Tibial nerve (tissue), 4 donors: Measurements from ENCODE around the gene TOM1L2. TPM values are rescaled to one million over a fixed set of nuclear protein-coding genes. Genes with fewer than 3 reads are reported as not detected.

Experiments used
- DNase-seq, 2 donors: peaks; one replicate each; pipeline ENCODE4 v3.0.0-alpha.2; 2019; ENCODE audit warnings: low spot score in 2 of 2
- H3K27ac ChIP-seq, 4 donors: fragments of 200-600 bp; sonication (generic) in 3 of 4; one replicate each; pipeline ENCODE4 v1.5.1; 2017 to 2019; ENCODE audit warnings: mild to moderate bottlenecking in 1 of 4
- H3K27me3 ChIP-seq, 2 donors: fragments of 200-600 bp; sonication (generic) in 1 of 2; one replicate each; pipeline versions ENCODE4 v1.5.1 to v1.6.0; 2017 to 2019
- H3K36me3 ChIP-seq, 3 donors: fragments of 200-600 bp; sonication (generic); one replicate each; pipeline ENCODE4 v1.5.1; 2018 to 2019
- H3K4me1 ChIP-seq, 4 donors: fragments of 200-600 bp; sonication (generic) in 3 of 4; one replicate each; pipeline ENCODE4 v1.5.1; 2017 to 2019
- H3K4me3 ChIP-seq, 4 donors: fragments of 200-600 bp; sonication (generic) in 3 of 4; one replicate each; pipeline ENCODE4 v1.5.1; 2017 to 2019; ENCODE audit warnings: mild to moderate bottlenecking in 1 of 4, moderate library complexity in 1 of 4
- H3K9me3 ChIP-seq, 4 donors: fragments of 200-600 bp; sonication (generic) in 3 of 4; one replicate each; pipeline ENCODE4 v1.5.1; 2017 to 2019
- EP300 ChIP-seq, 2 donors: sonication (generic); formaldehyde crosslinking; IDR thresholded peaks; one replicate each; pipeline ENCODE4 v1.6.1; 2017; ENCODE audit warnings: antibody characterized with exemption in 2 of 2, mild to moderate bottlenecking in 1 of 2
- POLR2A ChIP-seq, 2 donors: fragments of 450-650 bp; IDR thresholded peaks; one replicate each; pipeline ENCODE4 v1.6.1; 2017; ENCODE audit warnings: antibody characterized with exemption in 2 of 2, mild to moderate bottlenecking in 2 of 2, moderate library complexity in 2 of 2
- WGBS, 2 donors: methylation state at CpG; one replicate each; pipeline ENCODE4 v1.1.5; 2018; 5-methylcytosine and 5-hydroxymethylcytosine counted together
- total RNA-seq, 4 donors: library from RNA; depleted of rRNA; stranded (reverse); fragments of >200 nt; gene quantifications; one replicate each; pipeline ENCODE4 v1.1.0, GENCODE V29; 2016
- TF ChIP-seq, protein P1 (sequence below), 5 experiments: fragments of 200-600 bp in 3 of 5; fragments of 450-650 bp in 2 of 5; sonication (generic) in 3 of 5; IDR thresholded peaks; one replicate each; pipeline ENCODE4 v1.5.1; 2016 to 2019; ENCODE audit warnings: antibody characterized with exemption in 5 of 5, mild to moderate bottlenecking in 3 of 5, moderate library complexity in 2 of 5

TOM1L2 gene
- total RNA-seq, 4 donors from 2014 or later, result 83.4 to 109 (median 96.8) TPM

DNA sequence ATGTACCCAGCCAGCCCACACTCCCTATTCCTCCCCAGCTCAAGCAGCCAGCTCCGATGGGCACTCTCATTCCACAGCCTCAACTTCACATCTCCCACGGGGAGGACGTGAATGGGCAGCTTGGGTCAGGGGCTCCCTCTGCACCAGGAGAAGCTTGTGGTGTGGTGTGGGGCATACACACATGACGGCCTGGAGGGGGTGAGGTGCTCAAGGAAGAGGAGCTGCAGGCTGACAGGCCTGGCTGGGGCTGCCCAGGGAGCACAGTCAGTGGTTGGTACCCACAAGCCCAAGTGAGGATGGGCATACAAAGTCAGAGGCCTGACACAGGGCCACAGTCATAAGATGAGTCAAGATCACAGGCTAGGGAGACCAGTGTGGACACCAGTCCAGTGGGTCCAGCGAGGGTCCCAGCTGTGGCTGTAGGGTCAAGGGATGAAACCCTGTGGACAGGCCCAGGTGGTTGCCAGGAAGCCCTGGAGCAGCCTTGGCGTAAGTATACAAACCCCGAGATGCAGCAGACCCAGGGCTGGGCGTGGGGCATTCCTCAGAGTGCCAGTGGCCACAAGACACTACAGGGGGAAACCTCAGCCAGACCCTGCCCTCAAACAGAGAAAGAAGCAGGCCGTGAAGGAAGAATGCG lies 4.9 kb upstream of the TOM1L2 start:
- no peak overlapping the region for H3K4me3 ChIP-seq
- no peak overlapping the region for H3K27ac ChIP-seq
- TF ChIP-seq EP300 (IDR thresholded peaks at IDR 0.05) (no peak), POLR2A (IDR thresholded peaks at IDR 0.05) (no peak)
- TF ChIP-seq, protein P1, sequence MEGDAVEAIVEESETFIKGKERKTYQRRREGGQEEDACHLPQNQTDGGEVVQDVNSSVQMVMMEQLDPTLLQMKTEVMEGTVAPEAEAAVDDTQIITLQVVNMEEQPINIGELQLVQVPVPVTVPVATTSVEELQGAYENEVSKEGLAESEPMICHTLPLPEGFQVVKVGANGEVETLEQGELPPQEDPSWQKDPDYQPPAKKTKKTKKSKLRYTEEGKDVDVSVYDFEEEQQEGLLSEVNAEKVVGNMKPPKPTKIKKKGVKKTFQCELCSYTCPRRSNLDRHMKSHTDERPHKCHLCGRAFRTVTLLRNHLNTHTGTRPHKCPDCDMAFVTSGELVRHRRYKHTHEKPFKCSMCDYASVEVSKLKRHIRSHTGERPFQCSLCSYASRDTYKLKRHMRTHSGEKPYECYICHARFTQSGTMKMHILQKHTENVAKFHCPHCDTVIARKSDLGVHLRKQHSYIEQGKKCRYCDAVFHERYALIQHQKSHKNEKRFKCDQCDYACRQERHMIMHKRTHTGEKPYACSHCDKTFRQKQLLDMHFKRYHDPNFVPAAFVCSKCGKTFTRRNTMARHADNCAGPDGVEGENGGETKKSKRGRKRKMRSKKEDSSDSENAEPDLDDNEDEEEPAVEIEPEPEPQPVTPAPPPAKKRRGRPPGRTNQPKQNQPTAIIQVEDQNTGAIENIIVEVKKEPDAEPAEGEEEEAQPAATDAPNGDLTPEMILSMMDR (IDR thresholded peaks at IDR 0.05), result no peak
- H3K36me3 ChIP-seq, result peaks cover 0 to 7% (median 0%) of the 10 kb centered on the region in 3 donors
- H3K27me3 ChIP-seq, result no peaks in the 10 kb centered on the region
- no peaks in the 10 kb centered on the region for H3K9me3 ChIP-seq
- WGBS, 2 donors, result 74 to 77% methylated on average over 10 of the region's 10 CpGs
- H3K4me1 ChIP-seq, result peaks cover 0 to 10% (median 5%) of the 10 kb centered on the region in 4 donors
- no peak for DNase-seq

GRCh38 chr17:17975436-17975835 lies 3.2 kb upstream of the TOM1L2 start:
- WGBS, 2 donors, result 65 to 68% methylated on average over 8 of the region's 8 CpGs
- H3K36me3 ChIP-seq, result peaks cover 0 to 7% (median 0%) of the 10 kb centered on the region in 3 donors
- H3K4me3 ChIP-seq, result no peak overlapping the region
- H3K9me3 ChIP-seq, result no peaks in the 10 kb centered on the region
- no peak for DNase-seq
- H3K4me1 ChIP-seq, result peaks cover 0 to 23% (median 16%) of the 10 kb centered on the region in 4 donors
- H3K27ac ChIP-seq, result no peak overlapping the region
- no peaks in the 10 kb centered on the region for H3K27me3 ChIP-seq
- no peak for TF ChIP-seq EP300 (IDR thresholded peaks at IDR 0.05)
- TF ChIP-seq, protein P1 (IDR thresholded peaks at IDR 0.05), result no peak
- no peak for TF ChIP-seq POLR2A (IDR thresholded peaks at IDR 0.05)

GRCh38 chr17:17972952-17973254 lies 703 bp upstream of the TOM1L2 start:
- peak overlapping the region; percentile 30 to 82 (median 52) for H3K27ac ChIP-seq
- peaks cover 0 to 4% (median 0%) of the 10 kb centered on the region in 3 donors for H3K36me3 ChIP-seq
- peak overlapping the region; percentile 47 to 66 (median 58) for H3K4me3 ChIP-seq
- H3K4me1 ChIP-seq, result peaks cover 0 to 43% (median 24%) of the 10 kb centered on the region in 4 donors
- H3K27me3 ChIP-seq, result no peaks in the 10 kb centered on the region
- H3K9me3 ChIP-seq, result no peaks in the 10 kb centered on the region
- TF ChIP-seq POLR2A (IDR thresholded peaks at IDR 0.05) (no peak), EP300 (IDR thresholded peaks at IDR 0.05) (no peak)
- TF ChIP-seq, protein P1 (IDR thresholded peaks at IDR 0.05), result no peak
- WGBS, 2 donors, result 3 to 5% methylated on average over 13 of the region's 13 CpGs
- no peak for DNase-seq

DNA sequence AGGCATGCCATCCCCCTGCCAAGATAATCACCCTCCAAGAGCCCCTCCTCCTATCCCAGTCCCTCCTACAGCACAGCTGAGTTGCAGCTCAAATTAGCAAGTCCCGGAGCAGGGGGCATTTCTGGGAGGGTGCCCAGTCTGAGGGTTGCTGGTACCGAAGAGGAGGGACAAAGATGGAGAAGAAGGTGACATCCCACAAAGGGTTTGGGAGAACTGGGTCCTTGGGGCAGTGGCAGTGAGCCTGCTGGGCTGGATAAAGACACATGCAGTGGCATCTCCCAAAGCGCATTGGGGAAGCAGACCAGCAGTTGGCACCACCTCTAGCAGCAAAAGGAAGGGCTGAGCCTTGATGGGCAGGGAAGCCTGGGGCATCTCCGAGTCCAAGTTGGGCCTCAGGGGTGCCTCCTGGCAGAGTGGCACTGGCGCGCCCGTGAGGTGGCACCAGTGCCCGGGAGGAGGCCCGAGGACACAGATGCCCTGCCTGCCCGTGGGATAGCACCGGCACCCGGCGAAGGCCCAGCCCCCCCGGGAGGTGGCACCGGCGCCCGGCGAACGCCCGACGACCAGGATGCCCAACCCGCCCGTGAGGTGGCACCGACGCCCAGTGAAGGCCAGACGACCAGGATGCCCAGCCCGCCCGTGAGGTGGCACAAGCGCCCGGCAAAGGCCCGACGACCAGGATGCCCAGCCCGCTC lies 622 bp downstream of the TOM1L2 start:
- Histone ChIP-seq H3K36me3 (no peaks in the 10 kb centered on the region), H3K27ac (peak overlapping the region; percentile 60 to 97 (median 90)), H3K9me3 (no peaks in the 10 kb centered on the region), H3K4me3 (peak overlapping the region; percentile 78 to 94 (median 86)), H3K4me1 (peaks cover 0 to 57% (median 24%) of the 10 kb centered on the region in 4 donors), H3K27me3 (no peaks in the 10 kb centered on the region)
- DNase-seq, result peak in 1 of 2 donors; percentile 13
- WGBS, 2 donors, result 10 to 16% methylated on average over 7 of the region's 33 CpGs
- TF ChIP-seq, protein P1 (IDR thresholded peaks at IDR 0.05), result no peak
- TF ChIP-seq EP300 (IDR thresholded peaks at IDR 0.05) (no peak), POLR2A (IDR thresholded peaks at IDR 0.05) (no peak)
